GM12878 (cell line): ENCODE measurements around the gene FAM110A.

Experiments
- BRCA1 ChIP-seq: IDR thresholded peaks from 2 replicates; pipeline ENCODE4 v1.6.1; 2011; ENCODE audit warnings: low read depth, low read length, improper control_type of control experiment
- JUNB ChIP-seq: IDR thresholded peaks from 2 replicates; pipeline ENCODE4 v1.6.1; 2016; ENCODE audit warnings: antibody characterized with exemption, mild to moderate bottlenecking
- JUND ChIP-seq: IDR thresholded peaks from 2 replicates; pipeline ENCODE4 v1.6.1; 2012; ENCODE audit warnings: low read depth, mild to moderate bottlenecking, low read length, improper control_type of control experiment, moderate library complexity
- KAT2A ChIP-seq: conservative IDR thresholded peaks from 2 replicates; pipeline ENCODE4 v1.6.1; 2011; ENCODE audit warnings: low read depth, low read length; ENCODE audit not compliant: control insufficient read depth
- POLR2AphosphoS2 ChIP-seq: IDR thresholded peaks from 2 replicates; pipeline ENCODE4 v1.6.1; 2011; ENCODE audit warnings: low read depth, mild to moderate bottlenecking, low read length, improper control_type of control experiment, moderate library complexity
- TF ChIP-seq, protein P1 (sequence below), 3 experiments: IDR thresholded peaks in 2 of 3; conservative IDR thresholded peaks in 1 of 3; 2 replicates each; pipeline ENCODE4 v1.5.1; 2011; ENCODE audit warnings: low read depth in 3 of 3, low read length in 3 of 3, mild to moderate bottlenecking in 3 of 3, control low read depth in 2 of 3, moderate library complexity in 2 of 3, inconsistent platforms in 1 of 3, mixed read lengths in 1 of 3; ENCODE audit not compliant: control insufficient read depth in 2 of 3, insufficient read depth in 1 of 3; ENCODE audit errors: extremely low read depth in 1 of 3

- no peak for TF ChIP-seq KAT2A
- TF ChIP-seq JUNB, result no peak
- no peak for TF ChIP-seq POLR2AphosphoS2
- TF ChIP-seq, protein P1, sequence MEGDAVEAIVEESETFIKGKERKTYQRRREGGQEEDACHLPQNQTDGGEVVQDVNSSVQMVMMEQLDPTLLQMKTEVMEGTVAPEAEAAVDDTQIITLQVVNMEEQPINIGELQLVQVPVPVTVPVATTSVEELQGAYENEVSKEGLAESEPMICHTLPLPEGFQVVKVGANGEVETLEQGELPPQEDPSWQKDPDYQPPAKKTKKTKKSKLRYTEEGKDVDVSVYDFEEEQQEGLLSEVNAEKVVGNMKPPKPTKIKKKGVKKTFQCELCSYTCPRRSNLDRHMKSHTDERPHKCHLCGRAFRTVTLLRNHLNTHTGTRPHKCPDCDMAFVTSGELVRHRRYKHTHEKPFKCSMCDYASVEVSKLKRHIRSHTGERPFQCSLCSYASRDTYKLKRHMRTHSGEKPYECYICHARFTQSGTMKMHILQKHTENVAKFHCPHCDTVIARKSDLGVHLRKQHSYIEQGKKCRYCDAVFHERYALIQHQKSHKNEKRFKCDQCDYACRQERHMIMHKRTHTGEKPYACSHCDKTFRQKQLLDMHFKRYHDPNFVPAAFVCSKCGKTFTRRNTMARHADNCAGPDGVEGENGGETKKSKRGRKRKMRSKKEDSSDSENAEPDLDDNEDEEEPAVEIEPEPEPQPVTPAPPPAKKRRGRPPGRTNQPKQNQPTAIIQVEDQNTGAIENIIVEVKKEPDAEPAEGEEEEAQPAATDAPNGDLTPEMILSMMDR (IDR thresholded peaks at IDR 0.05 in 2 of 3, conservative IDR thresholded peaks at IDR 0.05 in 1 of 3; ENCODE audit: control insufficient read depth in 2 of 3, extremely low read depth in 1 of 3, insufficient read depth in 1 of 3, low read depth in 3 of 3, low read length in 3 of 3), result no peak
- TF ChIP-seq JUND, result no peak
- TF ChIP-seq BRCA1, result no peak
Observed at GRCh38 chr20:819680-820322, 13.7 kb upstream of the FAM110A start.
